GM15510 (cell line): Measurements from ENCODE around the gene UBE2F.

Experiments used
- POLR2A ChIP-seq: IDR thresholded peaks from 3 replicates; pipeline ENCODE4 v1.6.1; 2011; ENCODE audit warnings: borderline replicate concordance; ENCODE audit not compliant: insufficient read length; ENCODE audit errors: extremely low read depth

Gene UBE2F

GRCh38 chr2:237966565-237967462, at the start of gene UBE2F:
TSS of gene UBE2F (plus strand) at chr2:237967014. CDS start at chr2:237973108, 6,094 bp downstream.
- peak; percentile 76 for TF ChIP-seq POLR2A

- TF ChIP-seq POLR2A: no peak
Measured at GRCh38 chr2:237917696-237918374, 49.0 kb upstream of the UBE2F start.

- TF ChIP-seq POLR2A: no peak
Measured at GRCh38 chr2:237919593-237919992, 47.2 kb upstream of the UBE2F start.

GRCh38 chr2:237920673-237921072, 46.1 kb upstream of the UBE2F start:
- TF ChIP-seq POLR2A: no peak

DNA sequence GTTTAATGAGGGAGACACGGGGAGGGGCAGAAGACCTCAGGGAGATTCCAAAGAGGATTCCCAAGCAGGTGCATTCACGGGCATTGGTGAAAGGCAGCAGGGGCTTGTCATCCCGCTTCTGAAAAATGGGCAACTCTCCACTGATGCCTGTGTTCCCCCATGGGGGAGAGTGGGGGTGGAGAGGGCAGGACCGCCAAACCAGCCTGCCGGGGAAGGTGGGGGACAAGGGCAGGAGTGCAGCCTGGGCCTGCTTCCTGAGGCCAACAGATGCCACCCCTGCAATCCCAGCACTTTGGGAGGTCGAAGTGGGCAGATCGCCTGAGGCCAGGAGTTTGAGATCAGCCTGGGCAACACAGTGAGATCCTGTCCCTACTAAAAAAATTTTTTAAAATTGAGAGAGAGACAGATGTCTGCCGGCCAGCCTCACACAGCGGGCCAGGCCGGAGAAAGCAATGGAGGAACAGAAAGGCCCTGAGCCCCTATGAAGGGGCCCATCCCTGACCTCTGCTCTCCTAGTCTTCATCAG, 44.8 kb upstream of the UBE2F start:
- no peak for TF ChIP-seq POLR2A

DNA sequence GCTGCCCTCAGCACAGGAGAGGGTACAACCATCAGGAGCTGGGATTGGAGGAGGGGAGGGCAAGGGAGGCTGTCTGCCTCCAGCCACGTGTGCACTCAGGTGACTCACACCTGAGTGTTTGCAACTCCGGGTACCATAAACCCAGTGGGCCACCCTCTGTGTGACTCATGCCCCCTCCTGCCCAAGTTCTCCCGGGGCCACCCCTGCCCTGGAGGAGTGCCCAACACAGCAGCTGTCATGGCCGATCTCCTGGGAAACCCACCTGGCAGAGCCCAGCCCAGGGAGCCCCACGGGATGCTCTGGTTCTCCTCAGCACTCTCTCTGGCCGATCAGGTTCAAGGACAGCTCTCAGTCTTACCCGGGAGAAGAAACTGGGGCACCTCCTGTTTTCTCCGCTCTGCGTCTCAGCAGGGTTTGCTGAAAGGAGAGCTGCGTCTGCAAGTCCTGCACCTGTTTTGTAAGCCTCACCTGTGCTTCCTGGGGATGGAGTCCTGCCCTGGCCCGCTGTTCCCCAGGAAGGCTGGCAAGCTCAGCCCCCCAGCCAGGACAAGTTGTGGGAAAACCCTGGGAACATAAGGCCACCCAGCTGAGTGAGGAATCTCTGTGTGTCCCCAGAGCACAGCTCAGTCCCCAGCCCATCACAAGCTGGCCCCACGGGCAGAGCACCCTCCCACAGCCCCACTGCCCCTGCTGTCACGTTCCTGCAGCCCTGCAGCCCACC, 44.0 kb upstream of the UBE2F start:
- TF ChIP-seq POLR2A: no peak

GRCh38 chr2:237923481-237924163, 43.2 kb upstream of the UBE2F start:
- no peak for TF ChIP-seq POLR2A

- no peak for TF ChIP-seq POLR2A
Measured at GRCh38 chr2:237924164-237924534, 42.7 kb upstream of the UBE2F start.

DNA sequence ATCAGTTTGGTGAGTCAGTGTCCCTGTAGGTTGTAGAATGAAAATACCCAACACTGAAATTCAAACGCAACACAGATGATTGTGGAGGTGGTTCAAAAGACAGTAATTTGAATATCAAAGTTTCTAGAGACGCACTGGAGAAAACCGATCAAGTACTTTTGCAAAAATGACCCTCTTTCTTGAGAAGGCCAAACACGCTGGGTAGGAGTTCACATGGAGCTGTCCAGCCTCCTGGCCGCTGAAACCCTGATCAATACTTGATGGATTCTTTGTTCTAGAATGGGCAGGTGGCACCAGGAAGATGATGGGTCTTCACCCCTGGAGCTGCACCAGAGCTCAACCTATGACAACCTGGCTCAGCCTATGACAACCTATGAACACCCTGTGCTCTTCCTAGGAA, 39.7 kb upstream of the UBE2F start:
- TF ChIP-seq POLR2A: no peak

GRCh38 chr2:237927986-237928385, 38.8 kb upstream of the UBE2F start:
- no peak for TF ChIP-seq POLR2A

DNA sequence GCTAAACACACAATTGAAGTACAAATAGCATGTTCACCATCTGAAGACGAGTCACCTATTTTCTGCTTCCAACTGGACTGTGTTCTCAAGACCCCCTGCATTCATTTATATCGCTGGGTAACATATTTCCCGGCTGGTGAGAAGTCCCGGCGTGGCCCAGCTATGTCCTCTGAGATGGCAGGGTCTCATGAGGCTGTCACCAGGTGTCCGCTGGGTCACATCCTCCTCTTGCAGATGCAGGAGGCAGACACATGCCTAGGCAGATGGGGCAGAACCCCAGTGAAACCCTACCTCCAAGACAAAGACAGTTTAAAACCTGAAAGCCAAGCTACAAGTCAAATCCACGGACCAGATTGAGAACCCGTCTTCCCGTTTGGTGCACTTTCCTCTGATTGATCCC, 36.8 kb upstream of the UBE2F start:
- no peak for TF ChIP-seq POLR2A

DNA sequence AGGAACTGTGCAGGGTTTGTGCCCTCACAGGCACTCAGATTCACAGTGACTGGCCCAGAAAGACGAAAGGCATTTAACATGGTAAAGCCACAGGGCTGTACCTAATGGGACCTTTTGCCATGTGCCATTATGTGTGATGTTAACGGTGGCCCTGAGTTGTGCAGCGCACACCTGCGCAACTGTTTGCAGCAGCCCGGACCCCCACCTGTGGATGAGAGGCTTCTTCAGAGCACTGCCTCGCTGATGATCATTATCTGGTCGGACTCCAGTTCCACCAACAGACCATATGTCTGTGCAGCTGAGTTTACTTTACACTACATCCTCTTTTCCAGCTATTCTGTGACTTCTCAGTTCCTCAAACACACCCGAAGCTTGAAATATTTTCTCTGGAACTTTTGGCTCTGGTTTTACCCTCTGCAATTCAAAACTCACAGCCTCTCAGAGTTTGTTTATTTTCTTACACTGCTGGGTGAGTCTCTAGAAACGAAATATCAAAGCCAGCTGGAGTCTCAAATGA, 35.6 kb upstream of the UBE2F start:
- TF ChIP-seq POLR2A: no peak

GRCh38 chr2:237932731-237933131, 34.1 kb upstream of the UBE2F start:
- no peak for TF ChIP-seq POLR2A

GRCh38 chr2:237934186-237934585, 32.6 kb upstream of the UBE2F start:
- no peak for TF ChIP-seq POLR2A

- TF ChIP-seq POLR2A: no peak
Measured at GRCh38 chr2:237935740-237936452, 30.9 kb upstream of the UBE2F start.

DNA sequence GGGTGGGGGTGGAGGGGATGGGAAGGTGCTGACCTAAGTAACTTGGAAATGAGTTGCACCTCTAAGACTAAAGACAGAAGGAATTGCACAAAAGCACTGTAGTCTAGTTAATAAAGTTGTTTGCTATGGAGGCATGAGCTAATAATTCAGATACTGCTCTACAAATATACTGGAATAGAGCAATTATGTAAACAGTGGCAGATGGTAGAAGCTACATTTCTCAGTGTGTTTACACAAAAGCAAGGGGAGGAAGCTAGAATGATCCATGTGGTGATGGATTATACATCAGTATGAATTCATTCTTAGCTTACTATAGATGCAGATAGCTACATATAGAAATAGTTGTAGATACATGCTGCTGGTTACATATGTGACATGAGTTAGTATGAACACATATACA, 27.6 kb upstream of the UBE2F start:
- TF ChIP-seq POLR2A: no peak
